GM18511 (cell line): ENCODE data around the gene LMAN1.
A peak's percentile ranks its signal among the peaks of the same experiment; 100 is the strongest.

Experiments used
- ATAC-seq: cut with Tn5 transposase; IDR thresholded peaks from one replicate; pipeline ENCODE4 v1.9.1; 2021; ENCODE audit warnings: mild to moderate bottlenecking, moderate library complexity; ENCODE audit not compliant: unreplicated experiment

Gene LMAN1

GRCh38 chr18:59358712-59359575 is at the start of gene LMAN1:
Gene LMAN1 (minus strand): TSS chr18:59359265. CDS start chr18:59359244, 21 bp downstream.
- ATAC-seq = peak; percentile 98

- peak; percentile 94 for ATAC-seq
Observed at GRCh38 chr18:59402432-59403090, 43.5 kb upstream of the LMAN1 start.

GRCh38 chr18:59400407-59400806 is 41.3 kb upstream of the LMAN1 start:
- ATAC-seq = no peak

GRCh38 chr18:59395226-59396175 is 36.4 kb upstream of the LMAN1 start:
- ATAC-seq = no peak

GRCh38 chr18:59393381-59393780 is 34.3 kb upstream of the LMAN1 start:
- ATAC-seq = no peak

- no peak for ATAC-seq
Observed at GRCh38 chr18:59388817-59389216, 29.8 kb upstream of the LMAN1 start.

- no peak for ATAC-seq
Observed at GRCh38 chr18:59387687-59388565, 28.9 kb upstream of the LMAN1 start.

- no peak for ATAC-seq
Observed at GRCh38 chr18:59386909-59387686, 28.0 kb upstream of the LMAN1 start.

GRCh38 chr18:59385191-59385590 is 26.1 kb upstream of the LMAN1 start:
- ATAC-seq = no peak

GRCh38 chr18:59383851-59384250 is 24.8 kb upstream of the LMAN1 start:
- no peak for ATAC-seq

GRCh38 chr18:59382383-59382782 is 23.3 kb upstream of the LMAN1 start:
- ATAC-seq = no peak

- ATAC-seq = no peak
Observed at GRCh38 chr18:59381949-59382348, 22.9 kb upstream of the LMAN1 start.

- no peak for ATAC-seq
Observed at GRCh38 chr18:59380706-59381105, 21.6 kb upstream of the LMAN1 start.

GRCh38 chr18:59379772-59380522 is 20.9 kb upstream of the LMAN1 start:
- no peak for ATAC-seq

- no peak for ATAC-seq
Observed at GRCh38 chr18:59377613-59378337, 18.7 kb upstream of the LMAN1 start.

GRCh38 chr18:59376351-59376935 is 17.4 kb upstream of the LMAN1 start:
- ATAC-seq = no peak

GRCh38 chr18:59374128-59374527 is 15.1 kb upstream of the LMAN1 start:
- no peak for ATAC-seq

- no peak for ATAC-seq
Observed at GRCh38 chr18:59372975-59373374, 13.9 kb upstream of the LMAN1 start.
